Stimulated activated CD8-positive, alpha-beta memory T cell treated with anti-CD3 and anti-CD28 coated beads, Interleukin-2, amount 100 ng/mL, for 48 hours (primary cell): ENCODE results near the gene HHATL.
"Not testable (repeated sequence)": the region's sequence is repeated elsewhere in the genome, so short reads cannot be mapped to it uniquely, and the experiment has no call there.

Source experiments
- DNase-seq, 2 donors: peaks; one replicate each; pipeline ENCODE4 v3.0.0-alpha.2; 2020; ENCODE audit warnings: low read depth in 2 of 2

Gene HHATL

GRCh38 chr3:42734263-42734860 lies 31.8 kb upstream of the HHATL start:
- no peak for DNase-seq

GRCh38 chr3:42733501-42734262 lies 31.1 kb upstream of the HHATL start:
- no peak for DNase-seq

- no peak for DNase-seq
Measured at GRCh38 chr3:42732829-42733459, 30.3 kb upstream of the HHATL start.

- DNase-seq = no peak
Measured at GRCh38 chr3:42732196-42732828, 29.7 kb upstream of the HHATL start.

- no peak for DNase-seq
Measured at GRCh38 chr3:42731476-42732195, 29.0 kb upstream of the HHATL start.

- DNase-seq = no peak
Measured at GRCh38 chr3:42730706-42731420, 28.3 kb upstream of the HHATL start.

GRCh38 chr3:42730294-42730693 lies 27.7 kb upstream of the HHATL start:
- no peak for DNase-seq

GRCh38 chr3:42729404-42730145 lies 27.0 kb upstream of the HHATL start:
- no peak for DNase-seq

- no peak for DNase-seq
Measured at GRCh38 chr3:42728668-42729364, 26.2 kb upstream of the HHATL start.

- DNase-seq = no peak
Measured at GRCh38 chr3:42728056-42728455, 25.5 kb upstream of the HHATL start.

GRCh38 chr3:42725454-42725853 lies 22.9 kb upstream of the HHATL start:
- DNase-seq = no peak

- DNase-seq = no peak
Measured at GRCh38 chr3:42723219-42723618, 20.6 kb upstream of the HHATL start.

- DNase-seq = not testable (repeated sequence)
Measured at GRCh38 chr3:42722442-42722841, 19.8 kb upstream of the HHATL start.

GRCh38 chr3:42721690-42722089 lies 19.1 kb upstream of the HHATL start:
- no peak for DNase-seq

- no peak for DNase-seq
Measured at GRCh38 chr3:42720126-42720525, 17.5 kb upstream of the HHATL start.

GRCh38 chr3:42719002-42719401 lies 16.4 kb upstream of the HHATL start:
- DNase-seq = no peak

GRCh38 chr3:42718338-42718737 lies 15.7 kb upstream of the HHATL start:
- no peak for DNase-seq

GRCh38 chr3:42717306-42717705 lies 14.7 kb upstream of the HHATL start:
- DNase-seq = no peak

- DNase-seq = no peak
Measured at GRCh38 chr3:42714171-42714852, 11.7 kb upstream of the HHATL start.
